Breast epithelium (tissue), 4 donors: ENCODE results near the gene TUBB4B. TPM values are rescaled to one million over a fixed set of nuclear protein-coding genes. Genes with fewer than 3 reads are reported as not detected.

Experiments
- DNase-seq, 2 donors: peaks; one replicate each; pipeline ENCODE4 v3.0.0-alpha.2; 2019; ENCODE audit warnings: low spot score in 2 of 2
- H3K27ac ChIP-seq, 2 donors: fragments of 200-600 bp; sonication (generic) in 1 of 2; one replicate each; pipeline ENCODE4 v1.5.1; 2016 to 2019; ENCODE audit warnings: mild to moderate bottlenecking in 1 of 2
- H3K27me3 ChIP-seq, 2 donors: fragments of 200-600 bp; sonication (generic) in 1 of 2; one replicate each; pipeline versions ENCODE4 v1.5.1 to v1.6.0; 2017 to 2019; ENCODE audit warnings: control low read depth in 1 of 2, mild to moderate bottlenecking in 1 of 2
- H3K36me3 ChIP-seq: fragments of 200-600 bp; one replicate; pipeline ENCODE4 v1.5.1; 2019
- H3K4me1 ChIP-seq, 2 donors: fragments of 200-600 bp; sonication (generic); one replicate each; pipeline ENCODE4 v1.5.1; 2016 to 2019; ENCODE audit warnings: control low read depth in 1 of 2
- H3K4me3 ChIP-seq, 3 donors: fragments of 200-600 bp; sonication (generic); 1 replicate in 2 of 3; 2 replicates in 1 of 3; pipeline ENCODE4 v1.5.1; 2016 to 2019; ENCODE audit warnings: mild to moderate bottlenecking in 3 of 3, moderate library complexity in 2 of 3
- H3K9me3 ChIP-seq, 2 donors: fragments of 200-600 bp; sonication (generic) in 1 of 2; one replicate each; pipeline ENCODE4 v1.5.1; 2016 to 2019; ENCODE audit warnings: control low read depth in 1 of 2
- CTCF ChIP-seq, 3 donors: fragments of 450-650 bp; IDR thresholded peaks; one replicate each; pipeline ENCODE4 v1.5.1; 2016 to 2017; ENCODE audit warnings: antibody characterized with exemption in 3 of 3, mild to moderate bottlenecking in 3 of 3, moderate library complexity in 3 of 3
- POLR2A ChIP-seq: fragments of 450-650 bp; IDR thresholded peaks from one replicate; pipeline ENCODE4 v1.6.1; 2016; ENCODE audit warnings: antibody characterized with exemption, mild to moderate bottlenecking, moderate library complexity
- POLR2AphosphoS5 ChIP-seq, 3 donors: sonication (generic); formaldehyde crosslinking; IDR thresholded peaks; one replicate each; pipeline ENCODE4 v1.6.1; 2017; ENCODE audit warnings: antibody characterized with exemption in 3 of 3
- intact Hi-C: fragments of 100-400 bp; cut with DNase I; formaldehyde crosslinking; loops from one replicate; pipeline ENCODE4 v1.15.1; 2023; ENCODE audit warnings: low total_unique reads
- total RNA-seq, 3 donors: library from RNA; depleted of rRNA; stranded (reverse); fragments of >200 nt; gene quantifications; one replicate each; pipeline ENCODE4 v1.1.0, GENCODE V29; 2016

Gene TUBB4B
- total RNA-seq, 3 donors from 2014 or later = 112 to 188 (median 183) TPM

- no peak overlapping the region for H3K27ac ChIP-seq
- TF ChIP-seq POLR2AphosphoS5 (IDR thresholded peaks at IDR 0.05) = no peak
- TF ChIP-seq POLR2A = no peak
- TF ChIP-seq CTCF (IDR thresholded peaks at IDR 0.05) = no peak
- intact Hi-C loops = no loop called here
- H3K36me3 ChIP-seq = peaks cover 5% of the 10 kb centered on the region
- peaks cover 3 to 5% of the 10 kb centered on the region in 2 donors for H3K4me1 ChIP-seq
- no peak for DNase-seq
- H3K9me3 ChIP-seq = no peaks in the 10 kb centered on the region
- no peak overlapping the region for H3K4me3 ChIP-seq
- H3K27me3 ChIP-seq = peaks cover under 1 to 13% of the 10 kb centered on the region in 2 donors
These were observed 34.7 kb downstream of the TUBB4B start for GRCh38 chr9:137275588-137276472.

GRCh38 chr9:137276473-137277328 lies 35.6 kb downstream of the TUBB4B start:
- Histone ChIP-seq H3K4me1 (peaks cover 5 to 7% of the 10 kb centered on the region in 2 donors), H3K9me3 (no peaks in the 10 kb centered on the region), H3K27me3 (peaks cover 2 to 20% of the 10 kb centered on the region in 2 donors), H3K27ac (peak overlapping the region; percentile 51 to 89), H3K36me3 (peaks cover 5% of the 10 kb centered on the region), H3K4me3 (peak overlapping the region; percentile 47 to 60 (median 51))
- TF ChIP-seq POLR2A (no peak), CTCF (IDR thresholded peaks at IDR 0.05) (no peak), POLR2AphosphoS5 (IDR thresholded peaks at IDR 0.05) (no peak)
- intact Hi-C loops = no loop called here
- no peak for DNase-seq

DNA sequence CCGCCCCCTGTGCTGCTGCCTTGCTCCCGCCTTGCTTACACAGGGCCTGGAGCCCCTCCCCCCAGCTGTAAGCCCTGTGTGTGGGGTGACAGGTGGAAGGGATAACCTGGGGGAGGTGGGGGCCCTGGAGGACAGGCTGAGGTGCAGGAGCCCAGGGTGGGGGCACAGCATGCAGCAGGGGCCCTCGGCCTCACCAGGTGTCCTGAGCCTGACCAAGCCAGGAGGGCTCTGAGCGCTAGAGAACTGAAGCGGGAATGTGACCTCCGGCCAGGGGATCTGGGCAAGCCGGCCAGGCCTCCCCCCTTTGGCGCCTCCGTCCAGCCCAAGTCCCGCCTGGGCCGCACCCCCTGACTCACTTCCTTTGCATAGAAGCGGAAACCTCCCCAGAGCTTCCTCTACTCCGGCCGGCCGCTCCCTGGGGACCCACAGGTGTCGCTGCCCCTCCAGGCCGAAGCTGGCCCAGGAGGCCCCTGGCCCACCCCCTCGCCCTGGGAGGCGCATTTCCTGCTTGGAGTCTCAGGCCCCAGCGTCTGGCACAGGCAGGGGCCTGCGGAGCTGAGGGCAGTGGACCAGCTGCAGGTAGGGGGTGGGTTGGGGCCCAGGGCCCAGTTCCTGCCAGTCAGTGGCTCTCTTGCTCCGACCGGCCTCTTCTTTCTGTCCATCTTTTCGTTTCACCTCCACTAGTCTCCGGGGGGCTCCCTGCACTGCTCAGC lies 36.4 kb downstream of the TUBB4B start, which contains the start of gene TOR4A:
TOR4A (plus strand) TSS at position 398 of the 713 bp plus-strand sequence. CDS start 964 bp downstream, outside the sequence.
- Histone ChIP-seq H3K4me1 (peaks cover 5 to 7% of the 10 kb centered on the region in 2 donors), H3K36me3 (peaks cover 3% of the 10 kb centered on the region), H3K9me3 (no peaks in the 10 kb centered on the region), H3K27me3 (peaks cover 2 to 20% of the 10 kb centered on the region in 2 donors), H3K4me3 (peak within 1 kb of the TSS; percentile 47 to 60 (median 51)), H3K27ac (peak within 1 kb of the TSS; percentile 51 to 89)
- TF ChIP-seq POLR2A = no peak
- peak in 1 of 3 donors; percentile 31 for TF ChIP-seq POLR2AphosphoS5 (IDR thresholded peaks at IDR 0.05)
- no peak for TF ChIP-seq CTCF (IDR thresholded peaks at IDR 0.05)
- intact Hi-C loops = no loop called here
- DNase-seq = no peak

DNA sequence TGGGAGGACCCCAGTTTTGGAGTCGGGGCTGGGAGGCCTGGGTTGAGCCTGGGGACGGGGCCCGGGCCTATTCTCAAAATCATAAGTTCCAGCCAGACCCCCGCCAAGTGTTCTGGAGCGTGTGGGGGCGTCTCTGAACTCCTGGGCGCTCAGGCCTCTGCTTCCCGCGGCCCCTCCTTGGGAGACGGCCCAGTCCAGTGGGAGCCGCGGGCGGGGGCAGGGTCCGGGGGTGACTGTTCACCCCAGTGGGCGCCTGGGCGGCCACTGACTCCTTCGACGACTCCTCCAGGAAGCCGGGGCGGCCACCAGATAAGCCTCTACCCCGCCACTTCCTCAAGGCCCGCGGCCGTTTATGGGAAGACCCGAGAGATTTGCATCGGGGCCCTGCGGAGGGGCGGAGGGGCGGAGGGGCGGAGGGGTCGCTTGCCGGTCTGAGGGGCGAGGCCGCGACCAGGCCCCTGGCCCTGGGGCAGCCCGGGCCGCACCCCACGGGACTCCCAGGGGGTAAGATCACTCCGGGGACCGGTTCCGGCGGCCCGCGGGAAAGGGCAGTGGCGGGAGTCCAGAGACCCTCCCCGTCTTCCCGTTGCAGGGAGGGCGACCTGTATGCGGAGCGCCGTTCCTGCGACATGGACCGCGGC lies 37.1 kb downstream of the TUBB4B start:
- Histone ChIP-seq H3K27me3 (peaks cover 2 to 20% of the 10 kb centered on the region in 2 donors), H3K4me1 (peaks cover 5 to 7% of the 10 kb centered on the region in 2 donors), H3K4me3 (peak overlapping the region; percentile 47 to 60 (median 51)), H3K36me3 (no peaks in the 10 kb centered on the region), H3K27ac (peak overlapping the region in 1 of 2 donors; percentile 63), H3K9me3 (no peaks in the 10 kb centered on the region)
- DNase-seq = no peak
- intact Hi-C loops = no loop called here
- TF ChIP-seq POLR2A (no peak), POLR2AphosphoS5 (IDR thresholded peaks at IDR 0.05) (no peak), CTCF (IDR thresholded peaks at IDR 0.05) (no peak)
